GM23338 (cell line): ENCODE measurements around the gene NECTIN2.

Experiments
- CREB1 ChIP-seq: fragments of 250-450 bp; sonication (Bioruptor Pico); IDR thresholded peaks from 2 replicates; pipeline ENCODE4 v1.5.0; 2020; ENCODE audit warnings: low read depth, mild to moderate bottlenecking, moderate library complexity
- EZH2 ChIP-seq: fragments of 200-600 bp; sonication (generic); IDR thresholded peaks from one replicate; pipeline ENCODE4 v1.8.0; 2017; ENCODE audit warnings: antibody characterized with exemption, mild to moderate bottlenecking, low read depth; ENCODE audit not compliant: unreplicated experiment
- EZH2phosphoT487 ChIP-seq: fragments of 200-600 bp; sonication (generic); IDR thresholded peaks from one replicate; pipeline ENCODE4 v1.8.1; 2018; ENCODE audit warnings: antibody characterized with exemption; ENCODE audit not compliant: unreplicated experiment
- JUNB ChIP-seq: IDR thresholded peaks from one replicate; pipeline ENCODE4 v1.6.1; 2016; ENCODE audit warnings: antibody characterized with exemption; ENCODE audit not compliant: unreplicated experiment
- NANOG ChIP-seq: IDR thresholded peaks from 2 replicates; pipeline ENCODE4 v1.6.1; 2016; ENCODE audit warnings: antibody characterized with exemption, borderline replicate concordance
- POLR2AphosphoS5 ChIP-seq: IDR thresholded peaks from 2 replicates; pipeline ENCODE4 v1.6.1; 2016; ENCODE audit warnings: antibody characterized with exemption, low read depth
- ZNF114 ChIP-seq: fragments of 250-450 bp; sonication (Bioruptor Pico); IDR thresholded peaks from 2 replicates; pipeline ENCODE4 v1.5.0; 2020; ENCODE audit warnings: mild to moderate bottlenecking, moderate library complexity
- TF ChIP-seq, protein P1 (sequence below): IDR thresholded peaks from one replicate; pipeline ENCODE4 v1.6.1; 2018; ENCODE audit warnings: antibody characterized with exemption; ENCODE audit not compliant: unreplicated experiment
- TF ChIP-seq, protein P2 (sequence below), 2 experiments: fragments of 200-600 bp in 1 of 2; sonication (generic) in 1 of 2; conservative IDR thresholded peaks; 2 replicates each; pipeline versions ENCODE4 v1.5.1 to v1.6.1; 2016 to 2017; ENCODE audit warnings: antibody characterized with exemption in 2 of 2, low read depth in 2 of 2, mild to moderate bottlenecking in 2 of 2, moderate library complexity in 1 of 2
- TF ChIP-seq, protein P3 (sequence below): IDR thresholded peaks from 2 replicates; pipeline ENCODE4 v1.6.1; 2016; ENCODE audit warnings: antibody characterized with exemption
- TF ChIP-seq, protein P4 (sequence below): fragments of 250-450 bp; sonication (Bioruptor Pico); IDR thresholded peaks from 2 replicates; pipeline ENCODE4 v1.5.0; 2020; ENCODE audit warnings: mild to moderate bottlenecking, moderate library complexity

DNA sequence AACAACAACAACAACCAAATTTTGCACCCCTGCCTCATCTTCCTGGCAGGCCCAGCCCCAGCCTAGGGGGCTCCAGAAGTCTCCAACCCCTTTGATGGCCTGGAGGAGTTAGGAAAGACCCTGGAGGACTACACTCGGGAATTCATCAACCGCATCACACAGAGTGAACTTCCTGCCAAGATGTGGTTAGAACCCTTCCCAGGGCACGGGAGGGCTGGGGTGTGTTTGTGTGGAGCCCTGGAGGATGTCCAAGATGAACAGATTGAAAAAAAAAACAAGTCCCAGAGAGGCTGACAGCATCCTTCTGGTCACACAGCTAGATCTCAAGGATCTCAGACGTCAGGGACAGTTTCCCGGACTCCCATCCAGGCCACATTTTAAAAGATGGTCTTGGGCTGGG is 81.6 kb downstream of the NECTIN2 start:
- TF ChIP-seq, protein P1, sequence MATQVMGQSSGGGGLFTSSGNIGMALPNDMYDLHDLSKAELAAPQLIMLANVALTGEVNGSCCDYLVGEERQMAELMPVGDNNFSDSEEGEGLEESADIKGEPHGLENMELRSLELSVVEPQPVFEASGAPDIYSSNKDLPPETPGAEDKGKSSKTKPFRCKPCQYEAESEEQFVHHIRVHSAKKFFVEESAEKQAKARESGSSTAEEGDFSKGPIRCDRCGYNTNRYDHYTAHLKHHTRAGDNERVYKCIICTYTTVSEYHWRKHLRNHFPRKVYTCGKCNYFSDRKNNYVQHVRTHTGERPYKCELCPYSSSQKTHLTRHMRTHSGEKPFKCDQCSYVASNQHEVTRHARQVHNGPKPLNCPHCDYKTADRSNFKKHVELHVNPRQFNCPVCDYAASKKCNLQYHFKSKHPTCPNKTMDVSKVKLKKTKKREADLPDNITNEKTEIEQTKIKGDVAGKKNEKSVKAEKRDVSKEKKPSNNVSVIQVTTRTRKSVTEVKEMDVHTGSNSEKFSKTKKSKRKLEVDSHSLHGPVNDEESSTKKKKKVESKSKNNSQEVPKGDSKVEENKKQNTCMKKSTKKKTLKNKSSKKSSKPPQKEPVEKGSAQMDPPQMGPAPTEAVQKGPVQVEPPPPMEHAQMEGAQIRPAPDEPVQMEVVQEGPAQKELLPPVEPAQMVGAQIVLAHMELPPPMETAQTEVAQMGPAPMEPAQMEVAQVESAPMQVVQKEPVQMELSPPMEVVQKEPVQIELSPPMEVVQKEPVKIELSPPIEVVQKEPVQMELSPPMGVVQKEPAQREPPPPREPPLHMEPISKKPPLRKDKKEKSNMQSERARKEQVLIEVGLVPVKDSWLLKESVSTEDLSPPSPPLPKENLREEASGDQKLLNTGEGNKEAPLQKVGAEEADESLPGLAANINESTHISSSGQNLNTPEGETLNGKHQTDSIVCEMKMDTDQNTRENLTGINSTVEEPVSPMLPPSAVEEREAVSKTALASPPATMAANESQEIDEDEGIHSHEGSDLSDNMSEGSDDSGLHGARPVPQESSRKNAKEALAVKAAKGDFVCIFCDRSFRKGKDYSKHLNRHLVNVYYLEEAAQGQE, result no peak
- TF ChIP-seq POLR2AphosphoS5 (no peak), EZH2phosphoT487 (no peak), EZH2 (no peak), NANOG (no peak), JUNB (no peak), CREB1 (CRISPR knock-in tag) (no peak), ZNF114 (CRISPR knock-in tag) (no peak)
- TF ChIP-seq, protein P2, sequence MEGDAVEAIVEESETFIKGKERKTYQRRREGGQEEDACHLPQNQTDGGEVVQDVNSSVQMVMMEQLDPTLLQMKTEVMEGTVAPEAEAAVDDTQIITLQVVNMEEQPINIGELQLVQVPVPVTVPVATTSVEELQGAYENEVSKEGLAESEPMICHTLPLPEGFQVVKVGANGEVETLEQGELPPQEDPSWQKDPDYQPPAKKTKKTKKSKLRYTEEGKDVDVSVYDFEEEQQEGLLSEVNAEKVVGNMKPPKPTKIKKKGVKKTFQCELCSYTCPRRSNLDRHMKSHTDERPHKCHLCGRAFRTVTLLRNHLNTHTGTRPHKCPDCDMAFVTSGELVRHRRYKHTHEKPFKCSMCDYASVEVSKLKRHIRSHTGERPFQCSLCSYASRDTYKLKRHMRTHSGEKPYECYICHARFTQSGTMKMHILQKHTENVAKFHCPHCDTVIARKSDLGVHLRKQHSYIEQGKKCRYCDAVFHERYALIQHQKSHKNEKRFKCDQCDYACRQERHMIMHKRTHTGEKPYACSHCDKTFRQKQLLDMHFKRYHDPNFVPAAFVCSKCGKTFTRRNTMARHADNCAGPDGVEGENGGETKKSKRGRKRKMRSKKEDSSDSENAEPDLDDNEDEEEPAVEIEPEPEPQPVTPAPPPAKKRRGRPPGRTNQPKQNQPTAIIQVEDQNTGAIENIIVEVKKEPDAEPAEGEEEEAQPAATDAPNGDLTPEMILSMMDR (conservative IDR thresholded peaks at IDR 0.05; ENCODE audit: low read depth in 2 of 2), result no peak
- TF ChIP-seq, protein P3, sequence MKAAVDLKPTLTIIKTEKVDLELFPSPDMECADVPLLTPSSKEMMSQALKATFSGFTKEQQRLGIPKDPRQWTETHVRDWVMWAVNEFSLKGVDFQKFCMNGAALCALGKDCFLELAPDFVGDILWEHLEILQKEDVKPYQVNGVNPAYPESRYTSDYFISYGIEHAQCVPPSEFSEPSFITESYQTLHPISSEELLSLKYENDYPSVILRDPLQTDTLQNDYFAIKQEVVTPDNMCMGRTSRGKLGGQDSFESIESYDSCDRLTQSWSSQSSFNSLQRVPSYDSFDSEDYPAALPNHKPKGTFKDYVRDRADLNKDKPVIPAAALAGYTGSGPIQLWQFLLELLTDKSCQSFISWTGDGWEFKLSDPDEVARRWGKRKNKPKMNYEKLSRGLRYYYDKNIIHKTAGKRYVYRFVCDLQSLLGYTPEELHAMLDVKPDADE, result no peak
- TF ChIP-seq, protein P4, sequence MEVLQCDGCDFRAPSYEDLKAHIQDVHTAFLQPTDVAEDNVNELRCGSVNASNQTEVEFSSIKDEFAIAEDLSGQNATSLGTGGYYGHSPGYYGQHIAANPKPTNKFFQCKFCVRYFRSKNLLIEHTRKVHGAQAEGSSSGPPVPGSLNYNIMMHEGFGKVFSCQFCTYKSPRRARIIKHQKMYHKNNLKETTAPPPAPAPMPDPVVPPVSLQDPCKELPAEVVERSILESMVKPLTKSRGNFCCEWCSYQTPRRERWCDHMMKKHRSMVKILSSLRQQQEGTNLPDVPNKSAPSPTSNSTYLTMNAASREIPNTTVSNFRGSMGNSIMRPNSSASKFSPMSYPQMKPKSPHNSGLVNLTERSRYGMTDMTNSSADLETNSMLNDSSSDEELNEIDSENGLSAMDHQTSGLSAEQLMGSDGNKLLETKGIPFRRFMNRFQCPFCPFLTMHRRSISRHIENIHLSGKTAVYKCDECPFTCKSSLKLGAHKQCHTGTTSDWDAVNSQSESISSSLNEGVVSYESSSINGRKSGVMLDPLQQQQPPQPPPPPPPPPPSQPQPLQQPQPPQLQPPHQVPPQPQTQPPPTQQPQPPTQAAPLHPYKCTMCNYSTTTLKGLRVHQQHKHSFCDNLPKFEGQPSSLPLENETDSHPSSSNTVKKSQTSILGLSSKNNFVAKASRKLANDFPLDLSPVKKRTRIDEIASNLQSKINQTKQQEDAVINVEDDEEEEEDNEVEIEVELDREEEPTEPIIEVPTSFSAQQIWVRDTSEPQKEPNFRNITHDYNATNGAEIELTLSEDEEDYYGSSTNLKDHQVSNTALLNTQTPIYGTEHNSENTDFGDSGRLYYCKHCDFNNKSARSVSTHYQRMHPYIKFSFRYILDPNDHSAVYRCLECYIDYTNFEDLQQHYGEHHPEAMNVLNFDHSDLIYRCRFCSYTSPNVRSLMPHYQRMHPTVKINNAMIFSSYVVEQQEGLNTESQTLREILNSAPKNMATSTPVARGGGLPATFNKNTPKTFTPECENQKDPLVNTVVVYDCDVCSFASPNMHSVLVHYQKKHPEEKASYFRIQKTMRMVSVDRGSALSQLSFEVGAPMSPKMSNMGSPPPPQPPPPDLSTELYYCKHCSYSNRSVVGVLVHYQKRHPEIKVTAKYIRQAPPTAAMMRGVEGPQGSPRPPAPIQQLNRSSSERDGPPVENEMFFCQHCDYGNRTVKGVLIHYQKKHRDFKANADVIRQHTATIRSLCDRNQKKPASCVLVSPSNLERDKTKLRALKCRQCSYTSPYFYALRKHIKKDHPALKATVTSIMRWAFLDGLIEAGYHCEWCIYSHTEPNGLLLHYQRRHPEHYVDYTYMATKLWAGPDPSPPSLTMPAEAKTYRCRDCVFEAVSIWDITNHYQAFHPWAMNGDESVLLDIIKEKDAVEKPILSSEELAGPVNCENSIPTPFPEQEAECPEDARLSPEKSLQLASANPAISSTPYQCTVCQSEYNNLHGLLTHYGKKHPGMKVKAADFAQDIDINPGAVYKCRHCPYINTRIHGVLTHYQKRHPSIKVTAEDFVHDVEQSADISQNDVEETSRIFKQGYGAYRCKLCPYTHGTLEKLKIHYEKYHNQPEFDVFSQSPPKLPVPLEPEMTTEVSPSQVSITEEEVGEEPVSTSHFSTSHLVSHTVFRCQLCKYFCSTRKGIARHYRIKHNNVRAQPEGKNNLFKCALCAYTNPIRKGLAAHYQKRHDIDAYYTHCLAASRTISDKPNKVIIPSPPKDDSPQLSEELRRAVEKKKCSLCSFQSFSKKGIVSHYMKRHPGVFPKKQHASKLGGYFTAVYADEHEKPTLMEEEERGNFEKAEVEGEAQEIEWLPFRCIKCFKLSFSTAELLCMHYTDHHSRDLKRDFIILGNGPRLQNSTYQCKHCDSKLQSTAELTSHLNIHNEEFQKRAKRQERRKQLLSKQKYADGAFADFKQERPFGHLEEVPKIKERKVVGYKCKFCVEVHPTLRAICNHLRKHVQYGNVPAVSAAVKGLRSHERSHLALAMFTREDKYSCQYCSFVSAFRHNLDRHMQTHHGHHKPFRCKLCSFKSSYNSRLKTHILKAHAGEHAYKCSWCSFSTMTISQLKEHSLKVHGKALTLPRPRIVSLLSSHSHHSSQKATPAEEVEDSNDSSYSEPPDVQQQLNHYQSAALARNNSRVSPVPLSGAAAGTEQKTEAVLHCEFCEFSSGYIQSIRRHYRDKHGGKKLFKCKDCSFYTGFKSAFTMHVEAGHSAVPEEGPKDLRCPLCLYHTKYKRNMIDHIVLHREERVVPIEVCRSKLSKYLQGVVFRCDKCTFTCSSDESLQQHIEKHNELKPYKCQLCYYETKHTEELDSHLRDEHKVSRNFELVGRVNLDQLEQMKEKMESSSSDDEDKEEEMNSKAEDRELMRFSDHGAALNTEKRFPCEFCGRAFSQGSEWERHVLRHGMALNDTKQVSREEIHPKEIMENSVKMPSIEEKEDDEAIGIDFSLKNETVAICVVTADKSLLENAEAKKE, result no peak
